Astrocyte (in vitro differentiated cells and primary cell): ENCODE measurements around the gene ARF5. TPM values are rescaled to one million over a fixed set of nuclear protein-coding genes. Genes with fewer than 3 reads are reported as not detected.

Source experiments
- DNase-seq: peaks from one replicate; pipeline ENCODE4 v3.0.0-alpha.2; 2010; ENCODE audit warnings: low read depth
- FAIRE-seq: peaks from 2 replicates; lab custom pipeline; 2011; peaks lifted over from hg19 to GRCh38; lab: Jason Lieb, UNC
- H2AFZ ChIP-seq: 2 replicates; pipeline ENCODE4 v1.6.0; 2012; ENCODE audit warnings: low read depth, low read length, inconsistent platforms
- H3K27ac ChIP-seq: 2 replicates; pipeline ENCODE4 v1.5.1; 2011; ENCODE audit warnings: low read depth, low read length, inconsistent platforms
- H3K27me3 ChIP-seq: 2 replicates; pipeline ENCODE4 v1.6.0; 2011; ENCODE audit warnings: low read length, inconsistent platforms; ENCODE audit not compliant: insufficient read depth
- H3K36me3 ChIP-seq: 2 replicates; pipeline ENCODE4 v1.5.1; 2011; ENCODE audit warnings: low read length, inconsistent platforms; ENCODE audit not compliant: insufficient read depth
- H3K4me1 ChIP-seq: 2 replicates; pipeline ENCODE4 v1.5.1; 2011; ENCODE audit warnings: low read length, inconsistent platforms; ENCODE audit not compliant: insufficient read depth
- H3K4me2 ChIP-seq: 2 replicates; pipeline ENCODE4 v1.6.0; 2012; ENCODE audit warnings: low read length, inconsistent platforms
- H3K4me3 ChIP-seq: 2 replicates; pipeline ENCODE4 v1.5.1; 2011; ENCODE audit warnings: low read depth, mild to moderate bottlenecking, low read length, inconsistent platforms; ENCODE audit not compliant: insufficient read depth
- H3K79me2 ChIP-seq: 2 replicates; pipeline ENCODE4 v1.6.0; 2012; ENCODE audit warnings: mild to moderate bottlenecking, low read length, inconsistent platforms; ENCODE audit not compliant: insufficient read depth
- H3K9ac ChIP-seq: 2 replicates; pipeline ENCODE4 v1.6.0; 2012; ENCODE audit warnings: mild to moderate bottlenecking, low read length, inconsistent platforms
- H3K9me3 ChIP-seq: 2 replicates; pipeline ENCODE4 v1.5.1; 2012; ENCODE audit warnings: low read depth, mild to moderate bottlenecking, low read length, inconsistent platforms; ENCODE audit not compliant: insufficient read depth
- H4K20me1 ChIP-seq: 2 replicates; pipeline ENCODE4 v1.6.0; 2012; ENCODE audit warnings: low read length, inconsistent platforms; ENCODE audit not compliant: insufficient read depth
- H3K27ac Mint-ChIP-seq: one replicate; pipeline ENCODE4 v1.8.0; 2021; ENCODE audit warnings: mild to moderate bottlenecking, mixed read lengths; ENCODE audit not compliant: unreplicated experiment
- H3K27me3 Mint-ChIP-seq: one replicate; pipeline ENCODE4 v1.8.0; 2021; ENCODE audit warnings: low read depth, mixed read lengths; ENCODE audit not compliant: unreplicated experiment
- H3K36me3 Mint-ChIP-seq: one replicate; pipeline ENCODE4 v1.8.0; 2021; ENCODE audit warnings: low read depth, mixed read lengths; ENCODE audit not compliant: unreplicated experiment
- H3K4me1 Mint-ChIP-seq: one replicate; pipeline ENCODE4 v1.8.0; 2021; ENCODE audit warnings: low read depth, mixed read lengths; ENCODE audit not compliant: unreplicated experiment
- H3K4me3 Mint-ChIP-seq: one replicate; pipeline ENCODE4 v1.8.0; 2021; ENCODE audit warnings: mild to moderate bottlenecking, moderate library complexity, mixed read lengths; ENCODE audit not compliant: unreplicated experiment
- H3K9me3 Mint-ChIP-seq: one replicate; pipeline ENCODE4 v1.8.0; 2021; ENCODE audit warnings: mild to moderate bottlenecking, mixed read lengths; ENCODE audit not compliant: unreplicated experiment
- EZH2 ChIP-seq: IDR thresholded peaks from 2 replicates; pipeline ENCODE4 v1.6.1; 2012; ENCODE audit warnings: mild to moderate bottlenecking, low read length, inconsistent platforms; ENCODE audit not compliant: insufficient read depth
- total RNA-seq: library from RNA; stranded (reverse); gene quantifications from 2 replicates; pipeline ENCODE4 v1.2.1, GENCODE V29; 2021
- TF ChIP-seq, protein P1 (sequence below): IDR thresholded peaks from 2 replicates; pipeline ENCODE4 v1.5.1; 2011; ENCODE audit warnings: low read depth, mild to moderate bottlenecking, inconsistent platforms, low read length, moderate library complexity; ENCODE audit not compliant: insufficient read depth

Gene ARF5
- total RNA-seq, 1 donor from 2014 or later: 111 TPM

DNA sequence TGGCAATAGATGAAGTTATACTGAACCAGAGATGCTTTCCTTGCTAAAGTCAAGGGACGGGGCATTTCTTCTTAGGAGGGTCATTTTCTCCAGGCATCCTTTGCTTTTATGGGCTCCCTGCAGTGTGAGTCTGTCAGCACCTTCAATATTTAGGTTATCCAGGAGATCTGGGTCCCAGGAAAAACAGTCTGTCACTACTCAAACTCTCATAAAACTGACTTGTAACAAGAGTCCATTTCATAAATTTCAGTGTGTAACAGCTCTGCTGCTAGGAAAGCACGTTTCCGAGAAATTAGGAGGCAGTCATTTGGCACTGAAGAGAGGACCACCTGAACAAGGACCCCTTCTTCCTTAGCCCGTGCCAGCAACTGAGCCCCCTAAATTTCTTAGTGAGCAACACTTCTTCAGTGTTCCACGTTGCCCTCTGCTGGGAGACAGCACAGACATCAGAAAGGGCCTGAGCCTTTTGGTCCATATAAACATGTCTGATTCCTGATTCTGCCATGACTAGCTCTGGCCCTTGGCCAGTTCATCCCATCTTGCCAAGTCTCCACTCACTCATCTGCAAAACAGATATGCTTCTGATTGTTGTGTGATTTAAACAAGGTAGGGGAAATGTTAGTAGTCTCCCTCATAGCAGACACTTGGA is 10.1 kb upstream of the ARF5 start:
- H3K36me3 ChIP-seq: peaks cover 17% of the 10 kb centered on the region
- no peak overlapping the region for H2AFZ ChIP-seq
- H3K4me3 ChIP-seq: no peak overlapping the region
- no peak for DNase-seq
- Mint-ChIP-seq H3K36me3 (peaks cover 31% of the 10 kb centered on the region), H3K27ac (no peak overlapping the region), H3K4me1 (peaks cover 24% of the 10 kb centered on the region), H3K4me3 (no peak overlapping the region), H3K27me3 (no peaks in the 10 kb centered on the region), H3K9me3 (peaks cover 2% of the 10 kb centered on the region)
- peaks cover 50% of the 10 kb centered on the region for H4K20me1 ChIP-seq
- no peaks in the 10 kb centered on the region for H3K9me3 ChIP-seq
- no peak overlapping the region for H3K9ac ChIP-seq
- H3K79me2 ChIP-seq: peaks cover 35% of the 10 kb centered on the region
- no peaks in the 10 kb centered on the region for H3K27me3 ChIP-seq
- H3K27ac ChIP-seq: no peak overlapping the region
- no peak for FAIRE-seq
- TF ChIP-seq EZH2: no peak
- TF ChIP-seq, protein P1, sequence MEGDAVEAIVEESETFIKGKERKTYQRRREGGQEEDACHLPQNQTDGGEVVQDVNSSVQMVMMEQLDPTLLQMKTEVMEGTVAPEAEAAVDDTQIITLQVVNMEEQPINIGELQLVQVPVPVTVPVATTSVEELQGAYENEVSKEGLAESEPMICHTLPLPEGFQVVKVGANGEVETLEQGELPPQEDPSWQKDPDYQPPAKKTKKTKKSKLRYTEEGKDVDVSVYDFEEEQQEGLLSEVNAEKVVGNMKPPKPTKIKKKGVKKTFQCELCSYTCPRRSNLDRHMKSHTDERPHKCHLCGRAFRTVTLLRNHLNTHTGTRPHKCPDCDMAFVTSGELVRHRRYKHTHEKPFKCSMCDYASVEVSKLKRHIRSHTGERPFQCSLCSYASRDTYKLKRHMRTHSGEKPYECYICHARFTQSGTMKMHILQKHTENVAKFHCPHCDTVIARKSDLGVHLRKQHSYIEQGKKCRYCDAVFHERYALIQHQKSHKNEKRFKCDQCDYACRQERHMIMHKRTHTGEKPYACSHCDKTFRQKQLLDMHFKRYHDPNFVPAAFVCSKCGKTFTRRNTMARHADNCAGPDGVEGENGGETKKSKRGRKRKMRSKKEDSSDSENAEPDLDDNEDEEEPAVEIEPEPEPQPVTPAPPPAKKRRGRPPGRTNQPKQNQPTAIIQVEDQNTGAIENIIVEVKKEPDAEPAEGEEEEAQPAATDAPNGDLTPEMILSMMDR: no peak
- H3K4me2 ChIP-seq: no peak overlapping the region
- peaks cover 23% of the 10 kb centered on the region for H3K4me1 ChIP-seq

- no peak overlapping the region for H2AFZ ChIP-seq
- peaks cover 56% of the 10 kb centered on the region for H4K20me1 ChIP-seq
- H3K27me3 ChIP-seq: no peaks in the 10 kb centered on the region
- H3K9me3 ChIP-seq: no peaks in the 10 kb centered on the region
- no peaks in the 10 kb centered on the region for H3K27me3 Mint-ChIP-seq
- H3K79me2 ChIP-seq: peaks cover 42% of the 10 kb centered on the region
- no peak overlapping the region for H3K4me2 ChIP-seq
- peaks cover 34% of the 10 kb centered on the region for H3K36me3 Mint-ChIP-seq
- no peak overlapping the region for H3K4me3 ChIP-seq
- peaks cover 29% of the 10 kb centered on the region for H3K4me1 ChIP-seq
- FAIRE-seq: no peak
- H3K9me3 Mint-ChIP-seq: peaks cover 2% of the 10 kb centered on the region
- no peak overlapping the region for H3K27ac Mint-ChIP-seq
- no peak for DNase-seq
- H3K27ac ChIP-seq: no peak overlapping the region
- H3K4me3 Mint-ChIP-seq: no peak overlapping the region
- peaks cover 17% of the 10 kb centered on the region for H3K36me3 ChIP-seq
- H3K9ac ChIP-seq: no peak overlapping the region
- TF ChIP-seq EZH2: no peak
- TF ChIP-seq, protein P1: no peak
- H3K4me1 Mint-ChIP-seq: peaks cover 30% of the 10 kb centered on the region
Measured at GRCh38 chr7:127578711-127579275, 9.4 kb upstream of the ARF5 start.

DNA sequence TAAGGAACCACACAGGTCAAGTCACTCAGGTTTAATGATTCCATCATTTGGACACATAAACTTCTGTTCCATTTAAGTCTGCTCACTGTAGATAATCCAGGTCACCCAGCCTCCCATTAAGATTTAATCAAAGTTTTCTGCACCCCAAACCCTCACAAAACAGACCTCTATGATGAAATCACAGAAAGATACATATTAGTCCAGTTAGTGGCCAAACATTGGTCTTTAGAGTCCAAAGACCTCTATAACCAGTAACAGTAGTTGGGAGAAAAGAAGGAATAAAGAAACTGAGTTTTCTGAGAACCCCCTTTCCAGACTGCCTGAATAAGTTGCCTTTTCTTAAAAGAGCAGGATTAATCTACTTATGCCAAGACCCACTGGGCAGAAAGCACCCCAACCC is 7.6 kb upstream of the ARF5 start:
- Histone ChIP-seq H3K9ac (no peak overlapping the region), H3K79me2 (peaks cover 56% of the 10 kb centered on the region), H3K4me2 (no peak overlapping the region), H3K4me3 (no peak overlapping the region), H2AFZ (no peak overlapping the region), H3K9me3 (no peaks in the 10 kb centered on the region), H4K20me1 (peaks cover 67% of the 10 kb centered on the region), H3K27me3 (no peaks in the 10 kb centered on the region), H3K36me3 (peaks cover 14% of the 10 kb centered on the region), H3K4me1 (peaks cover 41% of the 10 kb centered on the region), H3K27ac (no peak overlapping the region)
- Mint-ChIP-seq H3K27me3 (no peaks in the 10 kb centered on the region), H3K4me3 (no peak overlapping the region), H3K27ac (no peak overlapping the region), H3K4me1 (peaks cover 39% of the 10 kb centered on the region), H3K9me3 (peaks cover 2% of the 10 kb centered on the region), H3K36me3 (peaks cover 25% of the 10 kb centered on the region)
- TF ChIP-seq, protein P1: no peak
- TF ChIP-seq EZH2: no peak
- FAIRE-seq: no peak
- no peak for DNase-seq
